Duodenal mucosa (tissue), 2 donors: ENCODE data around the gene RASAL2.

Experiments used
- H3K27ac ChIP-seq: one replicate; pipeline ENCODE4 v1.7.0; 2013; ENCODE audit warnings: low read depth, low read length
- H3K27me3 ChIP-seq, 2 donors: one replicate each; pipeline ENCODE4 v1.7.0; 2013; ENCODE audit warnings: low read length in 2 of 2, control low read depth in 1 of 2; ENCODE audit not compliant: insufficient read depth in 2 of 2, control insufficient read depth in 1 of 2
- H3K36me3 ChIP-seq, 2 donors: one replicate each; pipeline ENCODE4 v1.7.0; 2013; ENCODE audit warnings: low read length in 2 of 2, control low read depth in 1 of 2; ENCODE audit not compliant: insufficient read depth in 2 of 2, control insufficient read depth in 1 of 2
- H3K4me1 ChIP-seq, 2 donors: one replicate each; pipeline ENCODE4 v1.7.0; 2013; ENCODE audit warnings: low read length in 2 of 2, control low read depth in 1 of 2; ENCODE audit not compliant: insufficient read depth in 2 of 2, control insufficient read depth in 1 of 2
- H3K4me3 ChIP-seq, 2 donors: one replicate each; pipeline ENCODE4 v1.7.0; 2013; ENCODE audit warnings: low read length in 2 of 2, low read depth in 1 of 2
- H3K9ac ChIP-seq, 2 donors: one replicate each; pipeline ENCODE4 v1.7.0; 2013; ENCODE audit warnings: low read length in 2 of 2, low read depth in 1 of 2
- H3K9me3 ChIP-seq, 2 donors: one replicate each; pipeline ENCODE4 v1.7.0; 2013; ENCODE audit warnings: low read length in 2 of 2, control low read depth in 1 of 2; ENCODE audit not compliant: control insufficient read depth in 1 of 2

RASAL2 gene

DNA sequence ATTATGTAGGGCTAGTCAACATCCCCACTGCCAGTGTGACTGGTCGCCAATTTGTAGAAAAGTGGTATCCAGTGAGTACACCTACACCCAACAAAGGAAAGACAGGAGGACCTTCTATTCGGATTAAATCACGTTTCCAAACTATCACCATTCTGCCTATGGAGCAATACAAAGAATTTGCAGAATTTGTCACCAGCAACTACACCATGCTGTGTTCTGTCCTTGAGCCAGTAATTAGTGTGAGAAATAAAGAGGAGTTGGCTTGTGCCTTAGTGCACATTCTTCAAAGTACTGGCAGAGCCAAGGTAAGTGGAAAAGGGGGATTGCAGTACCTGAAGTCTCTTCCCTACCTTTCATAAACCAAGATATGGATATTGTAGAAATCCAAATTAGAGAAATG is 349.0 kb downstream of the RASAL2 start:
- H3K27me3 ChIP-seq: no peaks in the 10 kb centered on the region
- H3K4me3 ChIP-seq: no peak overlapping the region
- peaks cover 5 to 21% of the 10 kb centered on the region in 2 donors for H3K36me3 ChIP-seq

DNA sequence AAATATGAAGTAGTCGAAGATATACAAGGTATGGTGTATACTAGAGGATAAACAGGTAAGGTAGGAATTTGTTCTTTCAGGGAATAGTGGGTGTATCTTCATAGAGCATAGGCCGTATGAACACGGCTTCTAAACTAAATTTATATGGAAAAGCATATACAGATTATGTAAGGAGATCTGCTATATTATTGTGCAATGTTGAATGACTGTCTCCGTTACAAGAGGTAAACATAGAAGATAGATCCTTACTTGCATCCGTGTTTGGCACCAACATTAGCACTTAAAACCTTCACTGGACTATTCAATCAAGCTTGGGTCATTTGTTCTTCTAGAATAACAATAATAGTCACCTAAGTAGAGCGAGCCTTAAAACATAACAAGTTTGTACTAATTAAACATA is 357.0 kb downstream of the RASAL2 start:
- no peak overlapping the region for H3K9ac ChIP-seq

More for the DNA sequence above, 349.0 kb downstream of the RASAL2 start:
- Histone ChIP-seq H3K9ac (no peak overlapping the region), H3K4me1 (no peaks in the 10 kb centered on the region), H3K9me3 (no peaks in the 10 kb centered on the region), H3K27ac (no peak overlapping the region)

DNA sequence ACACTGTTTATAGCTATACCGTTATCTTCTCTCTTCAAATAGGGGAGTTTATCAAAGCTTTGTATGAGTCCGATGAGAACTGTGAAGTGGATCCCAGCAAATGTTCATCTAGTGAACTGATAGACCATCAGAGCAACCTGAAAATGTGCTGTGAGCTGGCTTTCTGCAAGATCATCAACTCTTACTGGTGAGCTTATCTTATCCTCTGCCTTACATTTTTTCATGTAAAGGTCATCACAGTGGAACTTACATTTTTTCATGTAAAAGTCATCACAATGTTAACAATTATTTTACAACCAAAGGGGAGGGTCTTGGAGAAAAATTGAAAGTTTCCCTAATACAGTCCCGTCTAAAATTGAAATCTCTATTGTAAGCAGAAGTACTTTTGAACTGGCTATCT is 357.6 kb downstream of the RASAL2 start:
- H3K9ac ChIP-seq: no peak overlapping the region
- H3K27ac ChIP-seq: no peak overlapping the region
- H3K4me3 ChIP-seq: no peak overlapping the region
- no peaks in the 10 kb centered on the region for H3K36me3 ChIP-seq
- H3K27me3 ChIP-seq: no peaks in the 10 kb centered on the region
- no peaks in the 10 kb centered on the region for H3K9me3 ChIP-seq
- peaks cover 0 to 3% of the 10 kb centered on the region in 2 donors for H3K4me1 ChIP-seq

More for the DNA sequence above, 357.0 kb downstream of the RASAL2 start:
- Histone ChIP-seq H3K4me3 (no peak overlapping the region), H3K27me3 (no peaks in the 10 kb centered on the region), H3K4me1 (peaks cover 0 to 3% of the 10 kb centered on the region in 2 donors), H3K9me3 (no peaks in the 10 kb centered on the region), H3K36me3 (peaks cover 0 to 3% of the 10 kb centered on the region in 2 donors), H3K27ac (no peak overlapping the region)

DNA sequence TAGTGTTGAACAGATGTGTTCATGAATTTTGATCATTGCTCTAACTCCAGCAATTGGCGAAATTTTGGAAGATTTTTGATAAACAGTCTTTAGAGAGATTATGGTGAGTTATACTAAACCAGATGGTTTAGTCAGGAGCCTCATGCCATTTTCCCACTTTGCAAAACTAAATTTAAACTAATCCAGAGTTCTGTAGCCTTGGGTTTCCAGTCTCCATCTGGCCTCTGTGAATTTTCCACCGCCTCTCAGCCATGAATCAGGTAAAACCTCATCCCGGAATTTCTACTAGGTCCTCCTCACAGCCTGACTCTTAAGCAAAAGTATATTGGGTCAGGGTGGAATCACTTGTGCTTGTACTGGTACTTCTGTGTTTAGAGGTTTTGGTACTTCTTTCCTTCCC is 358.1 kb downstream of the RASAL2 start:
- H3K9ac ChIP-seq: no peak overlapping the region
- H3K36me3 ChIP-seq: peaks cover 0 to 2% of the 10 kb centered on the region in 2 donors
- no peaks in the 10 kb centered on the region for H3K27me3 ChIP-seq
- no peaks in the 10 kb centered on the region for H3K9me3 ChIP-seq
- H3K27ac ChIP-seq: no peak overlapping the region
- peaks cover 0 to 3% of the 10 kb centered on the region in 2 donors for H3K4me1 ChIP-seq
- H3K4me3 ChIP-seq: no peak overlapping the region

DNA sequence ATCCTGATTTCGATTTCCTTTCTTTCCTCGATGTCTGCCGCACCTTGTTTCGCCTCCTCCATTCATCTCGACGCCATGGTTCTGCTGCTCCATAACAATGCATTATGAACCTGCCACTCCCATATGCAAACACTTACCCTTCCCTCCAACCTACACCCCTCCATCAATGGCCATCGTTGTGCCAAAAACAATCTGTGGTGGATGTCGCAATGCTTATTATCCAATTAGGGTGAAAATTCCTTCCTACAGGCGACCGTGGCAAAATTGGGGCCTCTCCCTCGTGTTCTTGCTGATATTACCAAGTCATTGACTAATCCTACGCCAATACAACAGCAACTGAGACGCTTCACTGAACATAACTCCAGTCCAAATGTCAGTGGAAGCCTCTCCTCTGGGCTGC is 362.6 kb downstream of the RASAL2 start:
- Histone ChIP-seq H3K36me3 (peaks cover 0 to 15% of the 10 kb centered on the region in 2 donors), H3K4me3 (no peak overlapping the region), H3K27me3 (no peaks in the 10 kb centered on the region), H3K9ac (no peak overlapping the region), H3K27ac (no peak overlapping the region), H3K4me1 (no peaks in the 10 kb centered on the region), H3K9me3 (no peaks in the 10 kb centered on the region)

DNA sequence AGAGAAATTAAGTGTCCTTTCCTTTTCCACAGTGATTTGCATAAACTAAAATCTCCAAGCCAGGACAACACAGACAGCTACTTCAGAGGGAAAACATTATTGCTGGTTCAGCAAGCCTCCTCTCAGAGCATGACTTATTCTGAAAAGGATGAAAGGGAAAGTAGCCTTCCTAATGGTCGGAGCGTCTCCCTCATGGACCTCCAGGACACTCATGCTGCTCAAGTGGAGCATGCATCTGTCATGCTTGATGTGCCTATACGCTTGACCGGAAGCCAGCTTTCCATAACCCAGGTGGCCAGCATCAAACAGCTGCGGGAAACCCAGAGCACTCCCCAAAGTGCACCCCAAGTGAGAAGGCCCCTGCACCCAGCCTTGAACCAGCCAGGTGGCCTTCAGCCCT is 363.7 kb downstream of the RASAL2 start:
- Histone ChIP-seq H3K4me1 (no peaks in the 10 kb centered on the region), H3K27ac (no peak overlapping the region), H3K4me3 (no peak overlapping the region), H3K27me3 (no peaks in the 10 kb centered on the region), H3K9ac (no peak overlapping the region), H3K9me3 (no peaks in the 10 kb centered on the region), H3K36me3 (peaks cover 0 to 15% of the 10 kb centered on the region in 2 donors)

DNA sequence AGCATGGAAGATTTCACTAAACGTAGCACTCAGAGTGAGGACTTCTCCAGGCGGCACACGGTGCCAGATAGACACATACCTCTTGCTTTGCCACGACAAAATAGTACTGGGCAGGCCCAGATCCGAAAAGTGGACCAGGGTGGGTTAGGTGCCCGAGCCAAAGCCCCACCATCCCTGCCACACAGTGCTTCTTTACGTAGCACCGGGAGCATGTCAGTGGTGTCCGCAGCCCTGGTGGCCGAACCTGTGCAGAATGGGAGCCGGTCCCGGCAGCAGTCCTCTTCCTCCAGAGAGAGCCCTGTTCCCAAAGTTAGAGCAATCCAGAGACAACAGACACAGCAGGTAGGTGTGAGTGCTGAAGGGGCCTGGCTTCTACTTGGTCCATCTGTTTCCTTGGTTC is 364.3 kb downstream of the RASAL2 start:
- Histone ChIP-seq H3K9ac (no peak overlapping the region), H3K27me3 (no peaks in the 10 kb centered on the region), H3K4me1 (no peaks in the 10 kb centered on the region), H3K27ac (no peak overlapping the region), H3K9me3 (no peaks in the 10 kb centered on the region), H3K36me3 (peaks cover 0 to 15% of the 10 kb centered on the region in 2 donors), H3K4me3 (no peak overlapping the region)

DNA sequence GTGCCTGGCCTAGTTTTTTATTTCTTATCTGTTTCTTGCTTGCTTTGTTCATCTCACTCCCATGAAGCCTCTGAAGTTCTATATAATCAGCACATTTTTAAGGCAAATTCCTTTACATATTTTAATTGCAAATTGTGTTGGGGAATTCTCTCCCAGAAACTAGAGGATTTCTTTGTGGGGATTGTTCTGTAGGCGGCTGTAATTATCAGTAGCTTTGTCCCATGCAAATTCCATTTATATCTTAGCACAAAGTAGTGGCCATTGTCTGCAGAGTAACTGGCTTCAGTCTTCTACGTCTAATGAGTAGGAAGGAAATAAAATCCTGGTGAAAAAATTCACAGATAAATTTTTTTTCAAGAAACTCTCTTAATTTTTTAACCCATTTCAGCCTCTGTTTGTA is 367.2 kb downstream of the RASAL2 start:
- Histone ChIP-seq H3K27ac (no peak overlapping the region), H3K9me3 (no peaks in the 10 kb centered on the region), H3K9ac (no peak overlapping the region), H3K4me3 (no peak overlapping the region), H3K27me3 (no peaks in the 10 kb centered on the region), H3K36me3 (peaks cover 0 to 18% of the 10 kb centered on the region in 2 donors), H3K4me1 (no peaks in the 10 kb centered on the region)

DNA sequence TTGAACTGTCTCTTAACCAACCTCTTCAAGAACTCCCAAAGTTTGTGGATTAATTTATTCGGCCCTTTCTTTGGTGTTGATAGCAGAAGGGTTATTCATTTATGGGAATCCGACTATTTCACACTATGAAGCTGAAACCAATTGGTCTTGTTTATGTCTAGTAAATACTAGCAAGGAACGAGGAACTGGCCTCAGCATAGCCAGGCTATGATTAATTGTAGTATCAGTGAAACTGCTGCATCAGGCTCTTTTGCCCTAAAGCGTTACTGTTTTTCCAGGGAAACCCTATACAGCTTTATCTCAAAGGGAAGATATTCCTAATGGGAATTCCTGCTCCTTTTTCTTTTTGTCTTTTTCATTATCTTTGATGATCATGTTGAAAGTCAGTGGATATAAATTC is 367.8 kb downstream of the RASAL2 start:
- Histone ChIP-seq H3K27me3 (no peaks in the 10 kb centered on the region), H3K4me1 (no peaks in the 10 kb centered on the region), H3K4me3 (no peak overlapping the region), H3K36me3 (peaks cover 3 to 24% of the 10 kb centered on the region in 2 donors), H3K9me3 (no peaks in the 10 kb centered on the region), H3K9ac (no peak overlapping the region), H3K27ac (no peak overlapping the region)

DNA sequence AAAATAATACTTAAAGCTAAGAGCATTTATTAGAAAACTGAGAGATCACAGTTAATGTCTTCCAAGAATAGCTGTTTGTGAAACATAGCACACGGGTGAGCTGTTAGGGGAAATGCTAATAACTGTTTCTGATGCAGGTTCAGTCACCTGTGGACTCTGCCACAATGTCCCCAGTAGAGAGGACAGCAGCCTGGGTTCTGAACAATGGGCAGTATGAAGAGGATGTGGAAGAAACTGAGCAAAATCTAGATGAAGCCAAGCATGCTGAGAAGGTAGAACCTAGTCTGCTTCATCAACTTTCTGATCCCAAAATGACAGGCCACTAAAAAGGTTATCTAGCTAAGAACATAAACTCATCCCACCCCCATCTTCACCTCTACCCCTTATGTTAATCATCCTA is 370.2 kb downstream of the RASAL2 start:
- no peak overlapping the region for H3K27ac ChIP-seq
- no peak overlapping the region for H3K9ac ChIP-seq
- no peaks in the 10 kb centered on the region for H3K4me1 ChIP-seq
- H3K9me3 ChIP-seq: no peaks in the 10 kb centered on the region
- H3K27me3 ChIP-seq: no peaks in the 10 kb centered on the region
- peaks cover 13 to 20% of the 10 kb centered on the region in 2 donors for H3K36me3 ChIP-seq
- no peak overlapping the region for H3K4me3 ChIP-seq

DNA sequence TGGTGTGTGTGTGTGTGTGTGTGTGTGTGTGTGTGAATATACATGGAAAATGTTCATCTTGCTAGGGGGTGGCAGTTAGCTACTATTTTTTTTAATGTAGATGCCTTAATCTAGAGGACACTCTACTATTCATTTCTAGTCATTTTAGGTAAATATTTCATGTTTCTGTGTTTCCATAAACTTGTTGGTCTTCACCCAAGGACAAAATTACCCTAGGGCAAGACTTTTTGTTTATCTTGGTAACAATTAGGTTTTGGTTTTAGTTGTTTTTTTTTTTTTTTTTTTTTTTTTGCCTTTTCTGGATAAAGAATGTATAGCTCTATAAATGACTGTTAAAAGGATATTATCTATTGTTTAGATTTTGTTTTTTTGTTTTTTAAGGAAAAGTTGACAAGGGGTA is 370.7 kb downstream of the RASAL2 start:
- Histone ChIP-seq H3K9me3 (no peaks in the 10 kb centered on the region), H3K27me3 (no peaks in the 10 kb centered on the region), H3K4me1 (no peaks in the 10 kb centered on the region), H3K9ac (no peak overlapping the region), H3K36me3 (peaks cover 13 to 20% of the 10 kb centered on the region in 2 donors), H3K4me3 (no peak overlapping the region), H3K27ac (no peak overlapping the region)
